ENCODE data around the gene SPAG9.

Gene SPAG9

DNA sequence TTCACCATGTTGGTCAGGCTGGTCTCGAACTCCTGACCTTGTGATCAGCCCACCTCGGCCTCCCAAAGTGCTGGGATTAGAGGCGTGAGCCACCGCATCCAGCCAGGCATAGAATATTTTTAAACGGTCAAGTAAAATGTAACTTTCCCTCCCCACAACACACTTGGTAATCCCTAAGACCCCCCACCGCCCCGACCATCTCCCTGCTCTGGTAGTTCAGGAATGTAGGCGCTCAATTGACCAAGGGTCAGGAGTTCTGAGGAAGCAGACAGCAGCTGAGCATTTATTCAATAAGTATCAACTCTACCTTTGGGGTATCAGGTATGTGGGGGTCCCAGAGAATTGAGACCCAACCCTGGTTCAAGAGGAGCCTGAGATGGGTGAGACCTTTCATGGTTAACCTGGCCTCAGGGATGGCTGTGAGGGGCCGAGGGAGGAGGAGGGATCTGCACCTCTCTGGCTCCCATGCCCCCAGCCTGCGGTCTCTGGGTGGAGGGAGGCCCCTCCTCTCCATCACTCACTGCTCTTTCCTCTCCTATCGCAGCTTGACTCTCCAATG lies 206.1 kb downstream of the SPAG9 start:
- DNase-seq: no peak

DNA sequence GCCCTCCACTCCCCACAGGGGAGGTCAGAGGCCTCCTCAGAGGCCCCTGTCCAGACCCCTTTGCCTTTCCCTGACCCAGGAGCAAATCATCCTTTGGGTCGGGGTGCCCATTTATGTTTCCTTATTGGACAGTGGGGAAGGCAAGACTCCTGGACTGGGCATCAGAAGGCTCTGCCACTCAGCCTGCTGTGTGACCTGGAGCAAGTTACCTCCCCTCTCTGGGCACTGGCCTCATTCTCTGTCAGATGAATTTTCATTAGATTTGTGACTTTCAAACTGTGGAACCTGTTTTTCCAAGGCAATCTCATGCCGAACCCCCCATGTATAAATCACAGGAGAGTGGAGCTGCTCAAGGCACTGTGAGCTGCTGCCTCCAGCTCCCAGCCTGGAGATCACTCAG lies 207.5 kb downstream of the SPAG9 start:
- no peak for DNase-seq
